ENCODE data around the gene TPRN.
"Not testable (repeated sequence)": the region's sequence is repeated elsewhere in the genome, so short reads cannot be mapped to it uniquely, and the experiment has no call there.

TPRN gene

DNA sequence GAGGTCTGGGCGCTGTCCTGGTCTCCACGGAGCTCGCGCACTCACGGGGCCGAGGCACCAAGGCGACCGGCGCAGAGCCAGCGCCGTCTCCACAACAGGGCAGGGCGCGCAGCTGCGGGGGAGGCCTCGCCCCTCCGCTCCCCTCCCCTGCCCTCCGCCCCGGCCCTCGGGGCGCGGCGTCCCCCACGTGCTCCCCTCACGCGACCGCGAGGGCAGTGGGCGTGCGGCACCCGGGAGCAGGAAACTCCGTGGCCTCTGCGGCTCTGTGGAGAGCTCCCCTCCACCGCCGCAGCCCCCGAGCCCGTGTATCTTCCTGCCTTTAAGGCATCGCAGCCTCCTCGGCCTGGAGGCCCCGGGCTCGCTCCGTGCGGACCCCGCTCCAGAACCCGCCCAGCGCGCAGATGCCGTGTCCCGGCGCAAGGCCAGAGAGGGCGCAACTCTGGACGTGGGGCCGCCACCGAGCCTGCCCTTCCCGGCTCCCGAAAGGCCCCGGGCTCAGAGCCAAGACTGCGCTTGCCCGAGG is 39.8 kb upstream of the TPRN start:
- Histone ChIP-seq H3K4me2 (ENCODE audit: low read depth, low read length, poor library complexity, severe bottlenecking) (peak overlapping the region; percentile 75), H3K9me2 (replicated peaks; ENCODE audit: low read depth, low read length) (no peaks in the 10 kb centered on the region), H3K79me2 (ENCODE audit: insufficient read depth, low read length) (peaks cover 51% of the 10 kb centered on the region), H3K36me3 (ENCODE audit: insufficient read depth, low read length) (peaks cover 21% of the 10 kb centered on the region; the same call in 1 of the 2 replicates), H3F3A (ENCODE audit: low read depth) (0 out of 2 replicates have a peak, but pooled peaks cover 6% of the 10 kb centered on the region), H4K20me1 (ENCODE audit: insufficient read depth, low read length, poor library complexity, severe bottlenecking) (peaks cover 24% of the 10 kb centered on the region), H2AFZ (ENCODE audit: low read length) (peak overlapping the region; percentile 90), H3K4me1 (ENCODE audit: insufficient read depth, low read length, poor library complexity, severe bottlenecking) (peaks cover 40% of the 10 kb centered on the region), H3K27me3 (ENCODE audit: insufficient read depth, low read length, poor library complexity, severe bottlenecking) (no peaks in the 10 kb centered on the region), H3K9me3 (ENCODE audit: insufficient read depth, low read depth, low read length) (no peaks in the 10 kb centered on the region), H3K4me3 (ENCODE audit: low read length, poor library complexity, severe bottlenecking) (peak overlapping the region; percentile 79), H3K9ac (ENCODE audit: low read depth, low read length, poor library complexity, severe bottlenecking) (peak overlapping the region; percentile 87)
- TF ChIP-seq EZH2phosphoT487 (IDR thresholded peaks at IDR 0.05; ENCODE audit: borderline replicate concordance), result no peak
- TF ChIP-seq, protein P1, sequence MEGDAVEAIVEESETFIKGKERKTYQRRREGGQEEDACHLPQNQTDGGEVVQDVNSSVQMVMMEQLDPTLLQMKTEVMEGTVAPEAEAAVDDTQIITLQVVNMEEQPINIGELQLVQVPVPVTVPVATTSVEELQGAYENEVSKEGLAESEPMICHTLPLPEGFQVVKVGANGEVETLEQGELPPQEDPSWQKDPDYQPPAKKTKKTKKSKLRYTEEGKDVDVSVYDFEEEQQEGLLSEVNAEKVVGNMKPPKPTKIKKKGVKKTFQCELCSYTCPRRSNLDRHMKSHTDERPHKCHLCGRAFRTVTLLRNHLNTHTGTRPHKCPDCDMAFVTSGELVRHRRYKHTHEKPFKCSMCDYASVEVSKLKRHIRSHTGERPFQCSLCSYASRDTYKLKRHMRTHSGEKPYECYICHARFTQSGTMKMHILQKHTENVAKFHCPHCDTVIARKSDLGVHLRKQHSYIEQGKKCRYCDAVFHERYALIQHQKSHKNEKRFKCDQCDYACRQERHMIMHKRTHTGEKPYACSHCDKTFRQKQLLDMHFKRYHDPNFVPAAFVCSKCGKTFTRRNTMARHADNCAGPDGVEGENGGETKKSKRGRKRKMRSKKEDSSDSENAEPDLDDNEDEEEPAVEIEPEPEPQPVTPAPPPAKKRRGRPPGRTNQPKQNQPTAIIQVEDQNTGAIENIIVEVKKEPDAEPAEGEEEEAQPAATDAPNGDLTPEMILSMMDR (conservative IDR thresholded peaks at IDR 0.05; ENCODE audit: low read length), result no peak; the same call in 1 of the 2 replicates

DNA sequence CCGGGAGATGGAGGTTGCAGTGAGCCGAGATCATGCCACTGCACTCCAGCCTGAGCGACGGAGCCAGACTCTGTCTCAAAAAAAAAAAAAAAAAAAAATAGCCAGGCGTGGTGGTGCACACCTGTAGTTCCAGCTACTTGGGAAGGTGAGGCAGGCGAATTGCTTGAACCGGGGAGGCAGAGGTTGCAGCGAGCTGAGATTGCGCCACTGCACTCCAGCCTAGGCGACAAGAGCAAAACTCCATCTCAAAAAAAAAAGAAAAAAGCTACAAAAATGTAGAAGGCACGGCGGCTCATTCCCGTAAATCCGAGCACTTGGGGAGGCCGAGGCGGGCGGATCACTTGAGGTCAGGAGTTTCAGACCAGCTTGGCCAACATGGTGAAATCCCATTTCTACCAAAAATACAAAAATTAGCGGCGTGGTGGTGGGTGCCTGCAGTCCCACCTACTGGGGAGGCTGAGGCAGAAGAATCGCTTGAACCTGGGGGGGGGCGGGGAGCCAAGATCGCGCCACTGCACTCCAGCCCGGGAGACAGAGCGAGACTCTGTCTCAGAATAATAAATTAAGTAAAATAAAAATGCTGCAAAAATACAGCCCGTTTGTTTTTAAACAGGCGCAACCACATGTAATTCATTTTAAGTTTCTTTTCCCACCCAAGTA is 39.1 kb upstream of the TPRN start:
- peaks cover 51% of the 10 kb centered on the region for H3K79me2 ChIP-seq (ENCODE audit: insufficient read depth, low read length)
- H3K9ac ChIP-seq (ENCODE audit: low read depth, low read length, poor library complexity, severe bottlenecking), result peak overlapping the region; percentile 87
- peak overlapping the region; percentile 79 for H3K4me3 ChIP-seq (ENCODE audit: low read length, poor library complexity, severe bottlenecking)
- not testable (repeated sequence) for H3K9me2 ChIP-seq (replicated peaks; ENCODE audit: low read depth, low read length); H3F3A ChIP-seq (ENCODE audit: low read depth); H3K27me3 ChIP-seq (ENCODE audit: insufficient read depth, low read length, poor library complexity, severe bottlenecking); H3K9me3 ChIP-seq (ENCODE audit: insufficient read depth, low read depth, low read length)
- H3K4me2 ChIP-seq (ENCODE audit: low read depth, low read length, poor library complexity, severe bottlenecking), result peak overlapping the region; percentile 75
- H2AFZ ChIP-seq (ENCODE audit: low read length), result peak overlapping the region; percentile 90
- peaks cover 21% of the 10 kb centered on the region; the same call in 1 of the 2 replicates for H3K36me3 ChIP-seq (ENCODE audit: insufficient read depth, low read length)
- peaks cover 40% of the 10 kb centered on the region for H3K4me1 ChIP-seq (ENCODE audit: insufficient read depth, low read length, poor library complexity, severe bottlenecking)
- peaks cover 24% of the 10 kb centered on the region for H4K20me1 ChIP-seq (ENCODE audit: insufficient read depth, low read length, poor library complexity, severe bottlenecking)

DNA sequence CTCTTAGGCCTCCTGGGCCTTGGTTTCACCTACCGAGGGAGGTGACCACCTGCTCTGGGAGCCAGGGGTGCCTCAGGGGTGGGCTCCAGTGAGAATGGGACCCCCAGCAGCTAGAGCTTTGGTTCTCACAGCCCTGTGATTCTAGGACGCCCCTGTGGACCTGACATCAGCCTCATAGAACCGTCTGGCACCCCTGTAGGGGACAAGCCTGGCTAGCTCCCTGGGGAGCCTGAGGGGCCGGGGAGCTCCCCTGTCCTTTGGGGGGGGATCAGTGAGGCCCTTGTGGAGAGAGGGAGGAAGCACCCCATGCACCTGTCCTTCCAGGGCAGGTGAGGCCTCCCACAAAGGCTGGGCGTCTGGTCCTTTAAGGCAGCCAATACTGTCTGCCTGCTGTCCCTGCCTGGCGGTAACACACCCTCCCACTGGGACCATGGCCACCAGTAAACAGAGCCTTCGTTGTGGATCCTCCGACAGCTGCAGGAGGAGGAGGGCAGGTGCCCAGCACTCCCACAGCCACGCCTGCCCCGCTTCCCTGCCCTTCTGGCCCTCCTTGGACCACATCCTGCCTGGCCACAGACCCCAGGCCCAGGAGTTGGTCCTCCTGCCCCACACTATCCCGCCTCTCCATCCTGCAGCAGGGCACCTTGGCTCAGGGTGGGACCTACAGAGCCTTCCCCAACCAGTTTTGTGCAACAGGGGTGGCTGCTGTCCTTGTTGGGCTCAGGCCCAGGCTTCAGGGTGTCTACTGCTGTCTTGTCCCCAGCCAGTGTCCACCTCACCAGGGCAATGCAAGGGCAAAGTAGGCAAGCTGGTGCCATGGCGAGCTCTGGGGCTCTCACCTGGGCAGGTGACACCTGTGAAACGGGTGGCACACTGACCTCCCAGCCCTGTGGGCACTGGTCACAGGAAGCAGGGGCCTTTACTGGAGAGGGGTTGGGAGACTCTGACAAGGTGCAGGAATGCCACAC is 37.5 kb upstream of the TPRN start:
- H3K36me3 ChIP-seq (ENCODE audit: insufficient read depth, low read length), result peaks cover 13% of the 10 kb centered on the region; the same call in 1 of the 2 replicates
- H3K79me2 ChIP-seq (ENCODE audit: insufficient read depth, low read length), result peaks cover 41% of the 10 kb centered on the region
- no peak for TF ChIP-seq EZH2phosphoT487 (IDR thresholded peaks at IDR 0.05; ENCODE audit: borderline replicate concordance)
- TF ChIP-seq, protein P1 (conservative IDR thresholded peaks at IDR 0.05; ENCODE audit: low read length), result no peak
- H3K4me2 ChIP-seq (ENCODE audit: low read depth, low read length, poor library complexity, severe bottlenecking), result peak overlapping the region; percentile 75
- H3K9ac ChIP-seq (ENCODE audit: low read depth, low read length, poor library complexity, severe bottlenecking), result peak overlapping the region; percentile 55
- no peak overlapping the region for H3K4me3 ChIP-seq (ENCODE audit: low read length, poor library complexity, severe bottlenecking)
- no peaks in the 10 kb centered on the region for H3K9me3 ChIP-seq (ENCODE audit: insufficient read depth, low read depth, low read length)
- no peaks in the 10 kb centered on the region for H3K9me2 ChIP-seq (replicated peaks; ENCODE audit: low read depth, low read length)
- no peaks in the 10 kb centered on the region for H3K27me3 ChIP-seq (ENCODE audit: insufficient read depth, low read length, poor library complexity, severe bottlenecking)
- H2AFZ ChIP-seq (ENCODE audit: low read length), result no peak overlapping the region
- peaks cover 32% of the 10 kb centered on the region for H3K4me1 ChIP-seq (ENCODE audit: insufficient read depth, low read length, poor library complexity, severe bottlenecking)
- peaks cover 15% of the 10 kb centered on the region for H4K20me1 ChIP-seq (ENCODE audit: insufficient read depth, low read length, poor library complexity, severe bottlenecking)
- 0 out of 2 replicates have a peak, but pooled peaks cover 6% of the 10 kb centered on the region for H3F3A ChIP-seq (ENCODE audit: low read depth)

All from Loucy (cell line).